ENCODE measurements around the gene LTBR. TPM values are rescaled to one million over a fixed set of nuclear protein-coding genes. Genes with fewer than 3 reads are reported as not detected.

Gene LTBR
- total RNA-seq, 1 experiment from 2014 or later, result 3.1 TPM

DNA sequence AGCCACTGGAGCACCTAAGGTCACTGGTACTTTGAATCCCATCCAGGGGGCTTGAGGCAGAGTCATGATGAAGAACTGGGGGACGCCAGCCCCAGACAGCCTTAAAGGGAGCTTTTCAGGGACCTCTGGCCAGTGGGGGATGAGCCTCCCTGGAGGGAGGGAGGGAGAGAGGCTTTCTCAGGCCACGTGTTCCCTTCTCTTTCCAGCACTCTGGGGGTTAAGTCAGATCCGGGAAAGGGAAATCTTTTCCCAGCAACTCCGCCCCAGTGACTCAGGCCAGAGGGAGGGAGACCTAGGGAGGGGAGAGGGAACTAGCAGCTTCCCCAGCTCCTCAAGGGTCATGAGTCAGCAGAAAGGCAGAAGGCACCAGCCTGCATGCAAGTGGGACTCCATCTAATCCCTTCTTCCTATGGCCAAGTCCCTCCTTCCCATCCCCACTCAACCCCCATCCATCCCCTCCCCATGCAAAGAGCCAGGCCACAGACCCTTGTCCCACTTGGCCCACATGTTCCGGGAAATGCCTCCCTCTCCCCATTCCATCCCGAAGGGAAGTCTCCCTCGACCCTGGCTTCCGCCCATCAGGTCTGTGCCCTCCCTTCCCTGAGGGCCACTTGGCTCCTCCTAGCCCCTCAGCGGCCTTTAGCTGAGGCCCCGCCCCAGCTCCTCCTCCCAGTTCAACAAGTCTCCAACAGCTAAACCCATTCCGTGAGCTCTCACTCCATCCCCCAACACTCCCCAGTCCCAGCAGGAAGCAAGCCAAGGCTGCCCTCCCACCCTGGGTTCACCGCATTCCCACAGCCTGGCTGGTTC is 47.7 kb upstream of the LTBR start:
- Histone ChIP-seq H3K36me3 (ENCODE audit: control insufficient read depth, insufficient read depth, low read length) (peaks cover 7% of the 10 kb centered on the region), H3K4me3 (ENCODE audit: low read depth in 2 of 2, low read length in 2 of 2) (peak overlapping the region; percentile 71 to 94), H3K4me1 (ENCODE audit: control insufficient read depth, insufficient read depth, low read length) (peaks cover 63% of the 10 kb centered on the region), H3K27me3 (ENCODE audit: control insufficient read depth, insufficient read depth, low read length) (no peaks in the 10 kb centered on the region), H3K9me3 (ENCODE audit: control insufficient read depth, insufficient read depth, low read depth, low read length) (no peaks in the 10 kb centered on the region), H3K27ac (ENCODE audit: low read length) (peak overlapping the region; percentile 99)
- CTCF ChIA-PET, result interaction anchor here (1.3 kb wide), 1 partner anchor 10 kb away, joined by 5 read pairs; no protein-coding TSS in a partner anchor
- in situ Hi-C loops (cut with HindIII; ENCODE audit: low pct_unique_long_range_greater_than_20kb, low sequenced_read_pairs), result no loop called here
- TF ChIP-seq, protein P1, sequence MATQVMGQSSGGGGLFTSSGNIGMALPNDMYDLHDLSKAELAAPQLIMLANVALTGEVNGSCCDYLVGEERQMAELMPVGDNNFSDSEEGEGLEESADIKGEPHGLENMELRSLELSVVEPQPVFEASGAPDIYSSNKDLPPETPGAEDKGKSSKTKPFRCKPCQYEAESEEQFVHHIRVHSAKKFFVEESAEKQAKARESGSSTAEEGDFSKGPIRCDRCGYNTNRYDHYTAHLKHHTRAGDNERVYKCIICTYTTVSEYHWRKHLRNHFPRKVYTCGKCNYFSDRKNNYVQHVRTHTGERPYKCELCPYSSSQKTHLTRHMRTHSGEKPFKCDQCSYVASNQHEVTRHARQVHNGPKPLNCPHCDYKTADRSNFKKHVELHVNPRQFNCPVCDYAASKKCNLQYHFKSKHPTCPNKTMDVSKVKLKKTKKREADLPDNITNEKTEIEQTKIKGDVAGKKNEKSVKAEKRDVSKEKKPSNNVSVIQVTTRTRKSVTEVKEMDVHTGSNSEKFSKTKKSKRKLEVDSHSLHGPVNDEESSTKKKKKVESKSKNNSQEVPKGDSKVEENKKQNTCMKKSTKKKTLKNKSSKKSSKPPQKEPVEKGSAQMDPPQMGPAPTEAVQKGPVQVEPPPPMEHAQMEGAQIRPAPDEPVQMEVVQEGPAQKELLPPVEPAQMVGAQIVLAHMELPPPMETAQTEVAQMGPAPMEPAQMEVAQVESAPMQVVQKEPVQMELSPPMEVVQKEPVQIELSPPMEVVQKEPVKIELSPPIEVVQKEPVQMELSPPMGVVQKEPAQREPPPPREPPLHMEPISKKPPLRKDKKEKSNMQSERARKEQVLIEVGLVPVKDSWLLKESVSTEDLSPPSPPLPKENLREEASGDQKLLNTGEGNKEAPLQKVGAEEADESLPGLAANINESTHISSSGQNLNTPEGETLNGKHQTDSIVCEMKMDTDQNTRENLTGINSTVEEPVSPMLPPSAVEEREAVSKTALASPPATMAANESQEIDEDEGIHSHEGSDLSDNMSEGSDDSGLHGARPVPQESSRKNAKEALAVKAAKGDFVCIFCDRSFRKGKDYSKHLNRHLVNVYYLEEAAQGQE (IDR thresholded peaks at IDR 0.05; ENCODE audit: insufficient read depth in 1 of 2, low read depth in 2 of 2, low read length in 1 of 2), result no peak
- peak; percentile 47; the same call in 1 of the 2 replicates for TF ChIP-seq POLR2AphosphoS5 (IDR thresholded peaks at IDR 0.05; ENCODE audit: low read depth, low read length)
- TF ChIP-seq, protein P2, sequence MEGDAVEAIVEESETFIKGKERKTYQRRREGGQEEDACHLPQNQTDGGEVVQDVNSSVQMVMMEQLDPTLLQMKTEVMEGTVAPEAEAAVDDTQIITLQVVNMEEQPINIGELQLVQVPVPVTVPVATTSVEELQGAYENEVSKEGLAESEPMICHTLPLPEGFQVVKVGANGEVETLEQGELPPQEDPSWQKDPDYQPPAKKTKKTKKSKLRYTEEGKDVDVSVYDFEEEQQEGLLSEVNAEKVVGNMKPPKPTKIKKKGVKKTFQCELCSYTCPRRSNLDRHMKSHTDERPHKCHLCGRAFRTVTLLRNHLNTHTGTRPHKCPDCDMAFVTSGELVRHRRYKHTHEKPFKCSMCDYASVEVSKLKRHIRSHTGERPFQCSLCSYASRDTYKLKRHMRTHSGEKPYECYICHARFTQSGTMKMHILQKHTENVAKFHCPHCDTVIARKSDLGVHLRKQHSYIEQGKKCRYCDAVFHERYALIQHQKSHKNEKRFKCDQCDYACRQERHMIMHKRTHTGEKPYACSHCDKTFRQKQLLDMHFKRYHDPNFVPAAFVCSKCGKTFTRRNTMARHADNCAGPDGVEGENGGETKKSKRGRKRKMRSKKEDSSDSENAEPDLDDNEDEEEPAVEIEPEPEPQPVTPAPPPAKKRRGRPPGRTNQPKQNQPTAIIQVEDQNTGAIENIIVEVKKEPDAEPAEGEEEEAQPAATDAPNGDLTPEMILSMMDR (IDR thresholded peaks at IDR 0.05), result no peak
- TF ChIP-seq TCF7L2 (IDR thresholded peaks at IDR 0.05; ENCODE audit: low read depth, low read length), result no peak
- TF ChIP-seq SIN3A (IDR thresholded peaks at IDR 0.05; ENCODE audit: borderline replicate concordance, insufficient read depth, low read depth, low read length), result no peak
- peak; percentile 86 for ATAC-seq
- peak; percentile 93 for DNase-seq (ENCODE audit: low read depth, low spot score)
- POLR2A ChIA-PET, result interaction anchor here (0.6 to 1.1 kb wide), 5 partner anchors 34 to 155 kb away, joined by 3 to 10 read pairs (median 7); no protein-coding TSS in a partner anchor
- no TSS peak for BruUV-seq (replicated peaks)
- intact Hi-C loops (cut with micrococcal nuclease; ENCODE audit: unreplicated experiment), result loop anchor here (5.0 kb wide), 1 partner anchor 36 kb away; no protein-coding TSS in a partner anchor

DNA sequence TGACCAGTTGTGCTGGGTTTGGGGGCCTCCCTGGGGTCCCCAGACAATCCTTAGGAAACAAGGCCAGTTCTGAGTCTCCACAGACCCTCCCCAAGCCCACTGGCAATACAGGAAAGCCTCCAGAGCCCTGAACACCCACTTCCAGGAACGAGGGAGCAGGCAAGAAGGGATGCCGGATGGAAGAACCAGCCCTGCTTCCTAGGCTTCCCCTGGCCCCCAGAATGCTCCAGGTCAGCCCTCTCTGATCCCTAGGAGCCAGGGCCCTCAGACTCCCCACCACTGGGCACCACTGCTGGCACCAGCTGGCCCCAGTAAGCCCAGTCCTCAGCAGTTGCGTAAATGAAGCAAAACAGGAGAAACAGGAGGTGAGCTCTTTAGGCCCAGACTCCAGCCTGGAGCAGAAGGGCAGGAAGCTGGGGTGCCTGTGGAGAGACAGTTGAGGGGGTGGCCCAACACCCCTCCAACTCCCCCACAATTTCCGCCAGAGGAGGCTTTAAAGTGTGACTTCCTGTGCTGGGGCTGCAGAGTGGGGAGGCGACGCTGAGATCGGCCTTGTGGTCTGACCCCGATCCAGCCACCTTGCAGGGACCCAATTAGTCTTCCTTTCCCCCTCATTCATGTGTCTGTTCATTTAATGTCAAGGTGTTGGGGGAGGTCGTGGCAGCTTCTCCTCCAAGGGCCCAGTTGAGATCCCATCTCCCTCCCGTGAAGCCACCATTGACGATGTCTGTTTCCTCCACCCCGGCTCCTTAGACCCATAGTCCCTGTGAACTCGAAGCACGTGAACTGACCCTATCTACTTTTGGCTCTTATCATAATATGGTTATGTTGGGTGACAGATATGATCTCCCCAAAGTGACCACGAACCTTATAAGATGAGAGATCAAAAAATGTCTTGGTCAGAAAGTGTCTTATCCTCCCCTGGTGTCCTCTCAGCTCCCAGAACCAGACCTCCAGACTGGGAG is 46.8 kb upstream of the LTBR start:
- Histone ChIP-seq H3K27ac (ENCODE audit: low read length) (peak overlapping the region; percentile 99), H3K36me3 (ENCODE audit: control insufficient read depth, insufficient read depth, low read length) (peaks cover 6% of the 10 kb centered on the region), H3K27me3 (ENCODE audit: control insufficient read depth, insufficient read depth, low read length) (no peaks in the 10 kb centered on the region), H3K9me3 (ENCODE audit: control insufficient read depth, insufficient read depth, low read depth, low read length) (no peaks in the 10 kb centered on the region), H3K4me3 (ENCODE audit: low read depth in 2 of 2, low read length in 2 of 2) (peak overlapping the region; percentile 71 to 94), H3K4me1 (ENCODE audit: control insufficient read depth, insufficient read depth, low read length) (peaks cover 64% of the 10 kb centered on the region)
- BruUV-seq (replicated peaks), result no TSS peak
- ATAC-seq, result peak; percentile 22
- CTCF ChIA-PET, result interaction anchor here (1.3 kb wide), 1 partner anchor 11 kb away, joined by 5 read pairs; no protein-coding TSS in a partner anchor
- POLR2A ChIA-PET, result interaction anchor here (0.6 to 1.1 kb wide), 4 partner anchors 33 to 154 kb away, joined by 4 to 10 read pairs (median 8); no protein-coding TSS in a partner anchor
- TF ChIP-seq TCF7L2 (IDR thresholded peaks at IDR 0.05; ENCODE audit: low read depth, low read length), result no peak
- no peak for TF ChIP-seq SIN3A (IDR thresholded peaks at IDR 0.05; ENCODE audit: borderline replicate concordance, insufficient read depth, low read depth, low read length)
- TF ChIP-seq, protein P2 (IDR thresholded peaks at IDR 0.05), result no peak
- TF ChIP-seq POLR2AphosphoS5 (IDR thresholded peaks at IDR 0.05; ENCODE audit: low read depth, low read length), result no peak; the same call in 1 of the 2 replicates
- TF ChIP-seq, protein P1 (IDR thresholded peaks at IDR 0.05; ENCODE audit: insufficient read depth in 1 of 2, low read depth in 2 of 2, low read length in 1 of 2), result no peak
- in situ Hi-C loops (cut with HindIII; ENCODE audit: low pct_unique_long_range_greater_than_20kb, low sequenced_read_pairs) (no loop called here), intact Hi-C loops (cut with micrococcal nuclease; ENCODE audit: unreplicated experiment) (loop anchor here (5.0 kb wide), 1 partner anchor 35 kb away; no protein-coding TSS in a partner anchor)
- no peak for DNase-seq (ENCODE audit: low read depth, low spot score)
